ENCODE data around the gene PTCH1. TPM values are rescaled to one million over a fixed set of nuclear protein-coding genes. Genes with fewer than 3 reads are reported as not detected.

PTCH1 gene
- polyA plus RNA-seq, 1 of the 3 experiments (the other 2 are of a cell fraction) = 3.3 TPM

GRCh38 chr9:95407524-95407923 lies 109.2 kb downstream of the PTCH1 start (continued):
- no peak for TF ChIP-seq TCF12 (IDR thresholded peaks at IDR 0.05)

GRCh38 chr9:95406121-95406520 lies 110.7 kb downstream of the PTCH1 start:
- Histone ChIP-seq H3K9ac (no peak overlapping the region), H3K4me1 (ENCODE audit: control insufficient read depth in 1 of 2, insufficient read depth in 2 of 2, low read depth in 1 of 2, low read length in 1 of 2) (peaks cover 2 to 6% of the 10 kb centered on the region in 2 experiments; a peak in 2 of 4 replicates), H3K9me2 (no peaks in the 10 kb centered on the region), H3K27me3 (ENCODE audit: insufficient read depth) (no peaks in the 10 kb centered on the region), H2AFZ (ENCODE audit: low read depth) (no peak overlapping the region), H3K36me3 (replicated peaks in 1 of 2; ENCODE audit: control insufficient read depth in 1 of 2, insufficient read depth in 2 of 2, low read length in 1 of 2) (no peaks in the 10 kb centered on the region), H3F3A (replicated peaks; ENCODE audit: insufficient read depth) (no peaks in the 10 kb centered on the region), H4K20me1 (ENCODE audit: insufficient read depth) (no peaks in the 10 kb centered on the region), H3K9me3 (no peaks in the 10 kb centered on the region), H3K27ac (ENCODE audit: low read depth in 2 of 2, low read length in 1 of 2) (no peak overlapping the region), H3K4me2 (no peak overlapping the region), H3K79me2 (ENCODE audit: insufficient read depth) (no peaks in the 10 kb centered on the region), H3K4me3 (ENCODE audit: low read depth in 2 of 2, low read length in 1 of 2) (no peak overlapping the region)
- no peak for DNase-seq
- ChIA-PET CTCF (no interaction called here), POLR2A (no interaction called here)
- 47% methylated on average over 2 of the region's 2 CpGs for WGBS (ENCODE audit: low lambda C conversion rate)
- TF ChIP-seq TEAD4 (IDR thresholded peaks at IDR 0.05; ENCODE audit: borderline replicate concordance, insufficient read depth) = no peak

- 100% methylated on average over 1 of the region's 4 CpGs for WGBS (ENCODE audit: low lambda C conversion rate)
- Histone ChIP-seq H3K4me2 (no peak overlapping the region), H3K36me3 (replicated peaks in 1 of 2; ENCODE audit: control insufficient read depth in 1 of 2, insufficient read depth in 2 of 2, low read length in 1 of 2) (no peaks in the 10 kb centered on the region), H3K9me3 (no peaks in the 10 kb centered on the region), H2AFZ (ENCODE audit: low read depth) (no peak overlapping the region), H4K20me1 (ENCODE audit: insufficient read depth) (no peaks in the 10 kb centered on the region), H3K9me2 (no peaks in the 10 kb centered on the region), H3F3A (replicated peaks; ENCODE audit: insufficient read depth) (no peaks in the 10 kb centered on the region), H3K27me3 (ENCODE audit: insufficient read depth) (no peaks in the 10 kb centered on the region), H3K9ac (no peak overlapping the region), H3K27ac (ENCODE audit: low read depth in 2 of 2, low read length in 1 of 2) (no peak overlapping the region), H3K4me3 (ENCODE audit: low read depth in 2 of 2, low read length in 1 of 2) (no peak overlapping the region), H3K4me1 (ENCODE audit: control insufficient read depth in 1 of 2, insufficient read depth in 2 of 2, low read depth in 1 of 2, low read length in 1 of 2) (no peaks in the 10 kb centered on the region), H3K79me2 (ENCODE audit: insufficient read depth) (no peaks in the 10 kb centered on the region)
- no peak for TF ChIP-seq PBX3 (IDR thresholded peaks at IDR 0.05)
- no peak for TF ChIP-seq IRF3 (IDR thresholded peaks at IDR 0.05; ENCODE audit: low read depth, low read length)
- no peak for TF ChIP-seq TCF12 (IDR thresholded peaks at IDR 0.05)
- TF ChIP-seq TAF1 (IDR thresholded peaks at IDR 0.05; ENCODE audit: borderline replicate concordance, low read depth, low read length) = no peak
- no peak for TF ChIP-seq USF1 (IDR thresholded peaks at IDR 0.05; ENCODE audit: borderline replicate concordance, low read depth)
- no peak for TF ChIP-seq FOSL2 (IDR thresholded peaks at IDR 0.05; ENCODE audit: borderline replicate concordance, low read depth)
- TF ChIP-seq RFX5 (IDR thresholded peaks at IDR 0.05; ENCODE audit: low read length) = no peak
- no peak for TF ChIP-seq EP300 (IDR thresholded peaks at IDR 0.05; ENCODE audit: borderline replicate concordance in 1 of 2, low read depth in 1 of 2, low read length in 1 of 2)
- TF ChIP-seq EZH2phosphoT487 (IDR thresholded peaks at IDR 0.05; ENCODE audit: borderline replicate concordance, low read depth) = no peak
- no peak for TF ChIP-seq FOXJ3 (CRISPR knock-in tag; IDR thresholded peaks at IDR 0.05)
- TF ChIP-seq RXRA (IDR thresholded peaks at IDR 0.05; ENCODE audit: borderline replicate concordance, low read depth) = no peak
- TF ChIP-seq ELF1 (IDR thresholded peaks at IDR 0.05) = no peak
- TF ChIP-seq SMC3 (IDR thresholded peaks at IDR 0.05; ENCODE audit: low read depth, low read length) = no peak
- no peak for TF ChIP-seq MAX (IDR thresholded peaks at IDR 0.05; ENCODE audit: low read depth)
- TF ChIP-seq ZBTB33 (IDR thresholded peaks at IDR 0.05; ENCODE audit: borderline replicate concordance, low read depth) = no peak
- no peak for TF ChIP-seq RAD21 (IDR thresholded peaks at IDR 0.05; ENCODE audit: low read length)
- ChIA-PET CTCF (no interaction called here), POLR2A (no interaction called here)
- no peak for DNase-seq
These were observed 117.5 kb downstream of the PTCH1 start for GRCh38 chr9:95399261-95399660.
